COLO668 (cell line): Measurements from ENCODE around the gene TRABD.

ENCODE experiments used
- DNase-seq: peaks from one replicate; lab custom pipeline; 2025; ENCODE audit not compliant: unreplicated experiment; lab: John Stamatoyannopoulos, UW

Gene TRABD

GRCh38 chr22:50184902-50185374 is 775 bp upstream of the TRABD start:
- DNase-seq: no peak

GRCh38 chr22:50186181-50186714 is 535 bp downstream of the TRABD start:
- DNase-seq: peak; percentile 21

- DNase-seq: peak; percentile 58
These were observed 1.2 kb downstream of the TRABD start for GRCh38 chr22:50186761-50187523.

- no peak for DNase-seq
These were observed 2.6 kb downstream of the TRABD start for GRCh38 chr22:50188356-50188755.

- peak; percentile 43 for DNase-seq
These were observed 3.6 kb downstream of the TRABD start for GRCh38 chr22:50189184-50189848.

- no peak for DNase-seq
These were observed 4.1 kb downstream of the TRABD start for GRCh38 chr22:50189849-50190181.

GRCh38 chr22:50190182-50190940 is 4.6 kb downstream of the TRABD start:
- peak; percentile 15 for DNase-seq

GRCh38 chr22:50190941-50191741 is 5.4 kb downstream of the TRABD start:
- DNase-seq: no peak

GRCh38 chr22:50192436-50193204 is 6.9 kb downstream of the TRABD start:
- no peak for DNase-seq

- DNase-seq: no peak
These were observed 7.9 kb downstream of the TRABD start for GRCh38 chr22:50193621-50194020.

- DNase-seq: no peak
These were observed 8.5 kb downstream of the TRABD start for GRCh38 chr22:50194037-50194805.

GRCh38 chr22:50196256-50196655 is 10.5 kb downstream of the TRABD start:
- DNase-seq: no peak

- no peak for DNase-seq
These were observed 11.5 kb downstream of the TRABD start for GRCh38 chr22:50197000-50197800.

- no peak for DNase-seq
These were observed 12.3 kb downstream of the TRABD start for GRCh38 chr22:50197856-50198623.

- no peak for DNase-seq
These were observed 12.9 kb downstream of the TRABD start for GRCh38 chr22:50198624-50199017.

GRCh38 chr22:50199251-50199721 is 13.6 kb downstream of the TRABD start:
- DNase-seq: no peak

- DNase-seq: peak; percentile 42
These were observed 14.2 kb downstream of the TRABD start for GRCh38 chr22:50199829-50200460.
